LNCAP (cell line): ENCODE results near the gene FRMPD4.

Experiments
- CTCF ChIP-seq: fragments of 450-650 bp; IDR thresholded peaks from 2 replicates; pipeline ENCODE4 v1.5.1; 2017; ENCODE audit warnings: mild to moderate bottlenecking

The FRMPD4 gene

GRCh38 chrX:12647230-12647629 lies 509.0 kb downstream of the FRMPD4 start:
- TF ChIP-seq CTCF, result no peak

GRCh38 chrX:12648995-12649394 lies 510.7 kb downstream of the FRMPD4 start:
- no peak for TF ChIP-seq CTCF

GRCh38 chrX:12657433-12657832 lies 519.2 kb downstream of the FRMPD4 start:
- no peak for TF ChIP-seq CTCF

- TF ChIP-seq CTCF, result no peak
Measured at GRCh38 chrX:12657881-12658280, 519.6 kb downstream of the FRMPD4 start.

GRCh38 chrX:12661464-12661863 lies 523.2 kb downstream of the FRMPD4 start:
- no peak for TF ChIP-seq CTCF

GRCh38 chrX:12672367-12673106 lies 534.3 kb downstream of the FRMPD4 start:
- no peak for TF ChIP-seq CTCF

- no peak for TF ChIP-seq CTCF
Measured at GRCh38 chrX:12673487-12673886, 535.2 kb downstream of the FRMPD4 start.

- no peak for TF ChIP-seq CTCF
Measured at GRCh38 chrX:12679522-12679921, 541.2 kb downstream of the FRMPD4 start.
